GM12878 (cell line): ENCODE results near the gene MROH8.

ENCODE experiments used
- BRCA1 ChIP-seq: IDR thresholded peaks from 2 replicates; pipeline ENCODE4 v1.6.1; 2011; ENCODE audit warnings: low read depth, low read length, improper control_type of control experiment
- EP300 ChIP-seq, 2 experiments: fragments of 150-350 bp in 1 of 2; IDR thresholded peaks; 2 replicates each; pipeline ENCODE4 v1.6.1; 2011 to 2012; ENCODE audit warnings: low read depth in 2 of 2, low read length in 2 of 2, borderline replicate concordance in 1 of 2, improper control_type of control experiment in 1 of 2, inconsistent platforms in 1 of 2; ENCODE audit not compliant: control insufficient read depth in 1 of 2
- HDAC6 ChIP-seq: fragments of 200-600 bp; sonication (generic); IDR thresholded peaks from one replicate; pipeline ENCODE4 v1.8.0; 2017; ENCODE audit warnings: antibody characterized with exemption; ENCODE audit not compliant: unreplicated experiment
- STAT1 ChIP-seq: fragments of 450-650 bp; conservative IDR thresholded peaks from 2 replicates; pipeline ENCODE4 v1.6.1; 2014; ENCODE audit warnings: antibody characterized with exemption, mild to moderate bottlenecking
- SUZ12 ChIP-seq: fragments of 200-600 bp; sonication (generic); IDR thresholded peaks from one replicate; pipeline ENCODE4 v1.6.1; 2018; ENCODE audit warnings: antibody characterized with exemption, mild to moderate bottlenecking; ENCODE audit not compliant: unreplicated experiment
- TF ChIP-seq, protein P1 (sequence below), 3 experiments: IDR thresholded peaks in 2 of 3; conservative IDR thresholded peaks in 1 of 3; 2 replicates each; pipeline ENCODE4 v1.5.1; 2011; ENCODE audit warnings: low read depth in 3 of 3, low read length in 3 of 3, mild to moderate bottlenecking in 3 of 3, control low read depth in 2 of 3, moderate library complexity in 2 of 3, inconsistent platforms in 1 of 3, mixed read lengths in 1 of 3; ENCODE audit not compliant: control insufficient read depth in 2 of 3, insufficient read depth in 1 of 3; ENCODE audit errors: extremely low read depth in 1 of 3
- TF ChIP-seq, protein P2 (sequence below): fragments of 450-650 bp; IDR thresholded peaks from 2 replicates; pipeline ENCODE4 v1.6.1; 2018; ENCODE audit warnings: borderline replicate concordance, mild to moderate bottlenecking; ENCODE audit not compliant: partially characterized antibody
- TF ChIP-seq, protein P3 (sequence below): fragments of 450-650 bp; formaldehyde crosslinking; IDR thresholded peaks from 2 replicates; pipeline ENCODE4 v1.4.0; 2022; ENCODE audit warnings: mild to moderate bottlenecking, moderate library complexity

DNA sequence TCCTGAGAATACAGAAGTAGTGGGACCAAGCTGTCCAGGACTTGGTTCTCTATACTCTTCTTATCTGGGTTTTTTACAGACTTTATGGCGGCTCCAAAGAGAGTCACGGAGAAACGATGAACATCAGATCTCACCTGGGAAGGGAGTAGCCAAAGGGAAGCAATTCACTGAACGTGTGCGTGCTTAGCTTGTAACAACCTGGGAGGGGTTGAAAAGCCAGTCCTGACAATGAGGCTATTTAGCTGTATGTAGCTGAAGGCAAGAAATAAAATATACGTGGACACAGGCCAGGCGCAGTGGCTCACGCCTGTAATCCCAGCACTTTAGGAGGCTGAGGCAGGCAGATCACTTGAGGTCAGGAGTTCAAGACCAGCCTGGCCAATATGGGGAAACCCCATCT is 65.3 kb downstream of the MROH8 start:
- TF ChIP-seq, protein P1, sequence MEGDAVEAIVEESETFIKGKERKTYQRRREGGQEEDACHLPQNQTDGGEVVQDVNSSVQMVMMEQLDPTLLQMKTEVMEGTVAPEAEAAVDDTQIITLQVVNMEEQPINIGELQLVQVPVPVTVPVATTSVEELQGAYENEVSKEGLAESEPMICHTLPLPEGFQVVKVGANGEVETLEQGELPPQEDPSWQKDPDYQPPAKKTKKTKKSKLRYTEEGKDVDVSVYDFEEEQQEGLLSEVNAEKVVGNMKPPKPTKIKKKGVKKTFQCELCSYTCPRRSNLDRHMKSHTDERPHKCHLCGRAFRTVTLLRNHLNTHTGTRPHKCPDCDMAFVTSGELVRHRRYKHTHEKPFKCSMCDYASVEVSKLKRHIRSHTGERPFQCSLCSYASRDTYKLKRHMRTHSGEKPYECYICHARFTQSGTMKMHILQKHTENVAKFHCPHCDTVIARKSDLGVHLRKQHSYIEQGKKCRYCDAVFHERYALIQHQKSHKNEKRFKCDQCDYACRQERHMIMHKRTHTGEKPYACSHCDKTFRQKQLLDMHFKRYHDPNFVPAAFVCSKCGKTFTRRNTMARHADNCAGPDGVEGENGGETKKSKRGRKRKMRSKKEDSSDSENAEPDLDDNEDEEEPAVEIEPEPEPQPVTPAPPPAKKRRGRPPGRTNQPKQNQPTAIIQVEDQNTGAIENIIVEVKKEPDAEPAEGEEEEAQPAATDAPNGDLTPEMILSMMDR (IDR thresholded peaks at IDR 0.05 in 2 of 3, conservative IDR thresholded peaks at IDR 0.05 in 1 of 3; ENCODE audit: control insufficient read depth in 2 of 3, extremely low read depth in 1 of 3, insufficient read depth in 1 of 3, low read depth in 3 of 3, low read length in 3 of 3), result no peak
- TF ChIP-seq HDAC6 (no peak), STAT1 (no peak), EP300 (IDR thresholded peaks at IDR 0.05; ENCODE audit: borderline replicate concordance in 1 of 2, control insufficient read depth in 1 of 2, low read depth in 2 of 2, low read length in 2 of 2) (no peak), BRCA1 (no peak), SUZ12 (no peak)
- TF ChIP-seq, protein P2, sequence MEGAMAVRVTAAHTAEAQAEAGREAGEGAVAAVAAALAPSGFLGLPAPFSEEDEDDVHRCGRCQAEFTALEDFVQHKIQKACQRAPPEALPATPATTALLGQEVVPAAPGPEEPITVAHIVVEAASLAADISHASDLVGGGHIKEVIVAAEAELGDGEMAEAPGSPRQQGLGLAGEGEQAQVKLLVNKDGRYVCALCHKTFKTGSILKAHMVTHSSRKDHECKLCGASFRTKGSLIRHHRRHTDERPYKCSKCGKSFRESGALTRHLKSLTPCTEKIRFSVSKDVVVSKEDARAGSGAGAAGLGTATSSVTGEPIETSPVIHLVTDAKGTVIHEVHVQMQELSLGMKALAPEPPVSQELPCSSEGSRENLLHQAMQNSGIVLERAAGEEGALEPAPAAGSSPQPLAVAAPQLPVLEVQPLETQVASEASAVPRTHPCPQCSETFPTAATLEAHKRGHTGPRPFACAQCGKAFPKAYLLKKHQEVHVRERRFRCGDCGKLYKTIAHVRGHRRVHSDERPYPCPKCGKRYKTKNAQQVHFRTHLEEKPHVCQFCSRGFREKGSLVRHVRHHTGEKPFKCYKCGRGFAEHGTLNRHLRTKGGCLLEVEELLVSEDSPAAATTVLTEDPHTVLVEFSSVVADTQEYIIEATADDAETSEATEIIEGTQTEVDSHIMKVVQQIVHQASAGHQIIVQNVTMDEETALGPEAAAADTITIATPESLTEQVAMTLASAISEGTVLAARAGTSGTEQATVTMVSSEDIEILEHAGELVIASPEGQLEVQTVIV, result no peak
- TF ChIP-seq, protein P3, sequence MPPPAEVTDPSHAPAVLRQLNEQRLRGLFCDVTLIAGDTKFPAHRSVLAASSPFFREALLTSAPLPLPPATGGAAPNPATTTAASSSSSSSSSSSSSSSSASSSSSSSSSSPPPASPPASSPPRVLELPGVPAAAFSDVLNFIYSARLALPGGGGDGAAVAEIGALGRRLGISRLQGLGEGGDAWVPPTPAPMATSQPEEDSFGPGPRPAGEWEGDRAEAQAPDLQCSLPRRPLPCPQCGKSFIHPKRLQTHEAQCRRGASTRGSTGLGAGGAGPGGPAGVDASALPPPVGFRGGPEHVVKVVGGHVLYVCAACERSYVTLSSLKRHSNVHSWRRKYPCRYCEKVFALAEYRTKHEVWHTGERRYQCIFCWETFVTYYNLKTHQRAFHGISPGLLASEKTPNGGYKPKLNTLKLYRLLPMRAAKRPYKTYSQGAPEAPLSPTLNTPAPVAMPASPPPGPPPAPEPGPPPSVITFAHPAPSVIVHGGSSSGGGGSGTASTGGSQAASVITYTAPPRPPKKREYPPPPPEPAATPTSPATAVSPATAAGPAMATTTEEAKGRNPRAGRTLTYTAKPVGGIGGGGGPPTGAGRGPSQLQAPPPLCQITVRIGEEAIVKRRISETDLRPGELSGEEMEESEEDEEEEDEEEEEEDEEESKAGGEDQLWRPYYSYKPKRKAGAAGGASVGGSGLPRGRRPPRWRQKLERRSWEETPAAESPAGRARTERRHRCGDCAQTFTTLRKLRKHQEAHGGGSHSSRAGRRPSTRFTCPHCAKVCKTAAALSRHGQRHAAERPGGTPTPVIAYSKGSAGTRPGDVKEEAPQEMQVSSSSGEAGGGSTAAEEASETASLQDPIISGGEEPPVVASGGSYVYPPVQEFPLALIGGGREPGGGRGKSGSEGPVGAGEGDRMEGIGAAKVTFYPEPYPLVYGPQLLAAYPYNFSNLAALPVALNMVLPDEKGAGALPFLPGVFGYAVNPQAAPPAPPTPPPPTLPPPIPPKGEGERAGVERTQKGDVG, result no peak
